ENCODE measurements around the gene CCDC186. TPM values are rescaled to one million over a fixed set of nuclear protein-coding genes. Genes with fewer than 3 reads are reported as not detected.

CCDC186 gene
- total RNA-seq, result 10 to 100 TPM; 25.2 to 46.7 (median 27.0) TPM
- 39.3 TPM for total RNA-seq (2013)
- total RNA-seq, result 46.9 to 133 (median 97.6) reads per million in 29 experiments

GRCh38 chr10:114173921-114174694 is at the start of gene CCDC186:
CCDC186 (minus strand) TSS chr10:114174203; CDS start chr10:114163268, 10,935 bp downstream.
- CTCF ChIA-PET, result interaction anchor here (1.2 to 1.6 kb wide), 4 partner anchors 10 to 367 kb away, joined by 3 to 6 read pairs (median 3); no protein-coding TSS in a partner anchor
- POLR2A ChIA-PET, result interaction anchor here (0.5 to 0.8 kb wide), 7 partner anchors 9 to 1734 kb away, joined by 3 to 5 read pairs (median 4); no protein-coding TSS in a partner anchor
- no peaks in the 10 kb centered on the region for H3K27me3 ChIP-seq (replicated peaks in 1 of 2; ENCODE audit: control insufficient read depth in 2 of 2, extremely low read depth in 1 of 2, insufficient read depth in 2 of 2, low read length in 1 of 2)
- H3K9me3 ChIP-seq, result no peaks in the 10 kb centered on the region
- peak within 1 kb of the TSS; percentile 82 to 91 for H3K4me3 ChIP-seq (ENCODE audit: control insufficient read depth in 1 of 2, extremely low read depth in 1 of 2, low read length in 1 of 2)
- WGBS (ENCODE audit: insufficient coverage), result 0% methylated on average over 31 of the region's 49 CpGs
- Mint-ChIP-seq H3K27me3 (no peaks in the 10 kb centered on the region), H3K4me3 (peak within 1 kb of the TSS; percentile 99), H3K4me1 (peaks cover 32 to 48% (median 46%) of the 10 kb centered on the region in 3 donors), H3K27ac (peak within 1 kb of the TSS; percentile 90 to 96), H3K9me3 (no peaks in the 10 kb centered on the region), H3K36me3 (peaks cover 9% of the 10 kb centered on the region)
- DNase-seq (peak; percentile 92 to 99 (median 98)), ATAC-seq (replicated peaks in 1 of 4) (peak; percentile 97 to 99 (median 98))
- H3K36me3 ChIP-seq (ENCODE audit: control insufficient read depth in 2 of 2, extremely low read depth in 1 of 2, insufficient read depth in 1 of 2, low read length in 1 of 2), result no peaks in the 10 kb centered on the region
- peak within 1 kb of the TSS; percentile 79 for H3K27ac ChIP-seq (ENCODE audit: low read length)
- peaks cover 0 to 20% of the 10 kb centered on the region in 2 experiments for H3K4me1 ChIP-seq (ENCODE audit: control insufficient read depth in 1 of 2, extremely low read depth in 1 of 2, insufficient read depth in 2 of 2, low read length in 2 of 2)

- H3K4me3 ChIP-seq (ENCODE audit: control insufficient read depth in 1 of 2, extremely low read depth in 1 of 2, low read length in 1 of 2), result no peak overlapping the region
- no peaks in the 10 kb centered on the region for H3K4me1 ChIP-seq (ENCODE audit: control insufficient read depth in 1 of 2, extremely low read depth in 1 of 2, insufficient read depth in 2 of 2, low read length in 2 of 2)
- no peak overlapping the region for H3K27ac Mint-ChIP-seq
- H3K27ac ChIP-seq (ENCODE audit: low read length), result no peak overlapping the region
- peaks cover 20 to 32% of the 10 kb centered on the region in 2 donors for H3K27me3 Mint-ChIP-seq
- peaks cover 0 to 5% of the 10 kb centered on the region in 2 experiments for H3K27me3 ChIP-seq (replicated peaks in 1 of 2; ENCODE audit: control insufficient read depth in 2 of 2, extremely low read depth in 1 of 2, insufficient read depth in 2 of 2, low read length in 1 of 2)
- ChIA-PET POLR2A (no interaction called here), CTCF (no interaction called here)
- H3K4me3 Mint-ChIP-seq, result no peak overlapping the region
- H3K9me3 Mint-ChIP-seq, result no peaks in the 10 kb centered on the region
- H3K36me3 ChIP-seq (ENCODE audit: control insufficient read depth in 2 of 2, extremely low read depth in 1 of 2, insufficient read depth in 1 of 2, low read length in 1 of 2), result no peaks in the 10 kb centered on the region
- DNase-seq (no peak), ATAC-seq (replicated peaks in 1 of 4) (no peak)
- H3K4me1 Mint-ChIP-seq, result no peaks in the 10 kb centered on the region
- H3K9me3 ChIP-seq, result no peaks in the 10 kb centered on the region
- 85% methylated on average over 2 of the region's 4 CpGs for WGBS (ENCODE audit: insufficient coverage)
- no peaks in the 10 kb centered on the region for H3K36me3 Mint-ChIP-seq
Observed at GRCh38 chr10:114223066-114223465, 49.1 kb upstream of the CCDC186 start.

DNA sequence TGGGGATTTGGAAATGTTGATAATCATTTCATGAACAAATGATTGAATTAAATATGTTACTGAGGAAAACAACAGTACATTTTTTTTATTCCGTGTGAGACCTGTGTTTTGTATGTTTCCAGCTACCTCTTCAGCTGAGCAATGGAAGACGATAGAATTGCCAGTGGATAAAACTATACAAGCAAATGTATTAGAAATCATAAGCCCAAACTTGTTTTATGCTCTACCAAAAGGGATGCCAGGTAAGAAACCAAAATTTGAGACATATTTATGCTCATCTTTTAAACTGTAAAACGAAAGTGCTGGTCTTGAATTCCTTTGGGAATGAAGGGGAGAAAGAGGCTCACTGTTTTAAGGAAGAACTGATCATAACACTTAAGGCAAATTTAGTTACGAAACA is 47.2 kb upstream of the CCDC186 start:
- CTCF ChIA-PET, result interaction anchor here in 1 of 2 donors (0.5 kb wide), 1 partner anchor 555 kb away, joined by 3 read pairs; no protein-coding TSS in a partner anchor
- DNase-seq, result no peak
- Histone ChIP-seq H3K4me3 (ENCODE audit: control insufficient read depth in 1 of 2, extremely low read depth in 1 of 2, low read length in 1 of 2) (no peak overlapping the region), H3K4me1 (ENCODE audit: control insufficient read depth in 1 of 2, extremely low read depth in 1 of 2, insufficient read depth in 2 of 2, low read length in 2 of 2) (no peaks in the 10 kb centered on the region), H3K9me3 (no peaks in the 10 kb centered on the region), H3K36me3 (ENCODE audit: control insufficient read depth in 2 of 2, extremely low read depth in 1 of 2, insufficient read depth in 1 of 2, low read length in 1 of 2) (no peaks in the 10 kb centered on the region), H3K27ac (ENCODE audit: low read length) (no peak overlapping the region), H3K27me3 (replicated peaks in 1 of 2; ENCODE audit: control insufficient read depth in 2 of 2, extremely low read depth in 1 of 2, insufficient read depth in 2 of 2, low read length in 1 of 2) (peaks cover 0 to 5% of the 10 kb centered on the region in 2 experiments)
- no peak overlapping the region for H3K27ac Mint-ChIP-seq
- no peaks in the 10 kb centered on the region for H3K36me3 Mint-ChIP-seq
- no peaks in the 10 kb centered on the region for H3K4me1 Mint-ChIP-seq
- no CpG with 5 or more reads among the region's 4 CpGs for WGBS (ENCODE audit: insufficient coverage)
- peaks cover 14 to 32% of the 10 kb centered on the region in 2 donors for H3K27me3 Mint-ChIP-seq
- H3K4me3 Mint-ChIP-seq, result no peak overlapping the region
- POLR2A ChIA-PET, result no interaction called here
- H3K9me3 Mint-ChIP-seq, result no peaks in the 10 kb centered on the region
- ATAC-seq (replicated peaks in 1 of 4), result no peak

GRCh38 chr10:114220281-114220680 is 46.3 kb upstream of the CCDC186 start:
- WGBS (ENCODE audit: insufficient coverage), result no CpG with 5 or more reads among the region's 2 CpGs

GRCh38 chr10:114215033-114215432 is 41.0 kb upstream of the CCDC186 start:
- Histone ChIP-seq H3K9me3 (no peaks in the 10 kb centered on the region), H3K4me3 (ENCODE audit: control insufficient read depth in 1 of 2, extremely low read depth in 1 of 2, low read length in 1 of 2) (no peak overlapping the region), H3K36me3 (ENCODE audit: control insufficient read depth in 2 of 2, extremely low read depth in 1 of 2, insufficient read depth in 1 of 2, low read length in 1 of 2) (no peaks in the 10 kb centered on the region), H3K4me1 (ENCODE audit: control insufficient read depth in 1 of 2, extremely low read depth in 1 of 2, insufficient read depth in 2 of 2, low read length in 2 of 2) (no peaks in the 10 kb centered on the region), H3K27me3 (replicated peaks in 1 of 2; ENCODE audit: control insufficient read depth in 2 of 2, extremely low read depth in 1 of 2, insufficient read depth in 2 of 2, low read length in 1 of 2) (peaks cover 0 to 2% of the 10 kb centered on the region in 2 experiments), H3K27ac (ENCODE audit: low read length) (no peak overlapping the region)
- peaks cover 9 to 11% of the 10 kb centered on the region in 2 donors for H3K27me3 Mint-ChIP-seq
- no peaks in the 10 kb centered on the region for H3K4me1 Mint-ChIP-seq
- H3K9me3 Mint-ChIP-seq, result no peaks in the 10 kb centered on the region
- ATAC-seq (replicated peaks in 1 of 4), result no peak
- no peak overlapping the region for H3K27ac Mint-ChIP-seq
- H3K36me3 Mint-ChIP-seq, result no peaks in the 10 kb centered on the region
- POLR2A ChIA-PET, result no interaction called here
- no peak overlapping the region for H3K4me3 Mint-ChIP-seq
- CTCF ChIA-PET, result interaction anchor here in 1 of 2 donors (0.6 kb wide), 1 partner anchor 28 kb away, joined by 3 read pairs; no protein-coding TSS in a partner anchor
- no peak for DNase-seq
- WGBS (ENCODE audit: insufficient coverage), result no CpG with 5 or more reads among the region's 1 CpG

More at GRCh38 chr10:114220281-114220680, 46.3 kb upstream of the CCDC186 start:
- Histone ChIP-seq H3K4me1 (ENCODE audit: control insufficient read depth in 1 of 2, extremely low read depth in 1 of 2, insufficient read depth in 2 of 2, low read length in 2 of 2) (no peaks in the 10 kb centered on the region), H3K36me3 (ENCODE audit: control insufficient read depth in 2 of 2, extremely low read depth in 1 of 2, insufficient read depth in 1 of 2, low read length in 1 of 2) (no peaks in the 10 kb centered on the region), H3K27me3 (replicated peaks in 1 of 2; ENCODE audit: control insufficient read depth in 2 of 2, extremely low read depth in 1 of 2, insufficient read depth in 2 of 2, low read length in 1 of 2) (peaks cover 0 to 5% of the 10 kb centered on the region in 2 experiments), H3K27ac (ENCODE audit: low read length) (no peak overlapping the region), H3K9me3 (no peaks in the 10 kb centered on the region), H3K4me3 (ENCODE audit: control insufficient read depth in 1 of 2, extremely low read depth in 1 of 2, low read length in 1 of 2) (no peak overlapping the region)
- no peak overlapping the region for H3K4me3 Mint-ChIP-seq
- ATAC-seq (replicated peaks in 1 of 4), result no peak
- POLR2A ChIA-PET, result no interaction called here
- CTCF ChIA-PET, result no interaction called here
- H3K27me3 Mint-ChIP-seq, result peaks cover 15 to 31% of the 10 kb centered on the region in 2 donors
- no peaks in the 10 kb centered on the region for H3K9me3 Mint-ChIP-seq
- no peak overlapping the region for H3K27ac Mint-ChIP-seq
- no peaks in the 10 kb centered on the region for H3K4me1 Mint-ChIP-seq
- no peak for DNase-seq
- no peaks in the 10 kb centered on the region for H3K36me3 Mint-ChIP-seq

GRCh38 chr10:114212153-114212552 is 38.1 kb upstream of the CCDC186 start:
- WGBS (ENCODE audit: insufficient coverage), result 67% methylated on average over 1 of the region's 2 CpGs
- DNase-seq, result no peak
- H3K27me3 Mint-ChIP-seq, result peaks cover 5 to 8% of the 10 kb centered on the region in 2 donors

More at GRCh38 chr10:114212153-114212552, 38.1 kb upstream of the CCDC186 start:
- no peak overlapping the region for H3K4me3 Mint-ChIP-seq
- Histone ChIP-seq H3K27ac (ENCODE audit: low read length) (no peak overlapping the region), H3K9me3 (no peaks in the 10 kb centered on the region), H3K4me1 (ENCODE audit: control insufficient read depth in 1 of 2, extremely low read depth in 1 of 2, insufficient read depth in 2 of 2, low read length in 2 of 2) (no peaks in the 10 kb centered on the region), H3K27me3 (replicated peaks in 1 of 2; ENCODE audit: control insufficient read depth in 2 of 2, extremely low read depth in 1 of 2, insufficient read depth in 2 of 2, low read length in 1 of 2) (peaks cover 0 to 2% of the 10 kb centered on the region in 2 experiments), H3K4me3 (ENCODE audit: control insufficient read depth in 1 of 2, extremely low read depth in 1 of 2, low read length in 1 of 2) (no peak overlapping the region), H3K36me3 (ENCODE audit: control insufficient read depth in 2 of 2, extremely low read depth in 1 of 2, insufficient read depth in 1 of 2, low read length in 1 of 2) (no peaks in the 10 kb centered on the region)
- H3K4me1 Mint-ChIP-seq, result no peaks in the 10 kb centered on the region
- H3K36me3 Mint-ChIP-seq, result no peaks in the 10 kb centered on the region
- H3K27ac Mint-ChIP-seq, result no peak overlapping the region
- no peak for ATAC-seq (replicated peaks in 1 of 4)
- ChIA-PET POLR2A (interaction anchor here in 1 of 2 donors (0.5 kb wide), 1 partner anchor 13 kb away, joined by 4 read pairs; no protein-coding TSS in a partner anchor), CTCF (interaction anchor here in 1 of 2 donors (0.5 kb wide), 1 partner anchor 24 kb away, joined by 7 read pairs; no protein-coding TSS in a partner anchor)
- no peaks in the 10 kb centered on the region for H3K9me3 Mint-ChIP-seq

Data from T-cell (primary cell).